Measurements from ENCODE around the gene PAH.
"Not testable (repeated sequence)": the region's sequence is repeated elsewhere in the genome, so short reads cannot be mapped to it uniquely, and the experiment has no call there.

The PAH gene

DNA sequence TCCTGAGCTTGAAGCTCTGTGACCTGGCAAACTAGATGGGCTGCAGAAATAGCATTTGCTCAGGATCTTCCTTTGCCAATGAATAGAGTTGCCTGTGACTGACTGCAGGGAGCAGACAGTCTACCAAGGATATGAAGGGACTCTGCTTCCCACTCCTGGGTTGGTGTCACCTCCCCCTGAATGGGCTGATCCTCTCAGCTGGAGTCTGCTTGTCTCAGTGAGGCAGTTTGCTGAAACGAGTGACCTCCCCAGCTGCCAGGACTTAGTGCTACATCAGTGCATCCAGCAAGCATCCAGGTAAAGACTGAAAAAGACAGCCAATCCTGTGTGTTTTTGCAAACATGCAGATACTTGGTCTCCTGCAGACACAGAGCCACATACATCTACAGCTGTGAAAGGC is 28.5 kb downstream of the PAH start:
- no peak for ATAC-seq

DNA sequence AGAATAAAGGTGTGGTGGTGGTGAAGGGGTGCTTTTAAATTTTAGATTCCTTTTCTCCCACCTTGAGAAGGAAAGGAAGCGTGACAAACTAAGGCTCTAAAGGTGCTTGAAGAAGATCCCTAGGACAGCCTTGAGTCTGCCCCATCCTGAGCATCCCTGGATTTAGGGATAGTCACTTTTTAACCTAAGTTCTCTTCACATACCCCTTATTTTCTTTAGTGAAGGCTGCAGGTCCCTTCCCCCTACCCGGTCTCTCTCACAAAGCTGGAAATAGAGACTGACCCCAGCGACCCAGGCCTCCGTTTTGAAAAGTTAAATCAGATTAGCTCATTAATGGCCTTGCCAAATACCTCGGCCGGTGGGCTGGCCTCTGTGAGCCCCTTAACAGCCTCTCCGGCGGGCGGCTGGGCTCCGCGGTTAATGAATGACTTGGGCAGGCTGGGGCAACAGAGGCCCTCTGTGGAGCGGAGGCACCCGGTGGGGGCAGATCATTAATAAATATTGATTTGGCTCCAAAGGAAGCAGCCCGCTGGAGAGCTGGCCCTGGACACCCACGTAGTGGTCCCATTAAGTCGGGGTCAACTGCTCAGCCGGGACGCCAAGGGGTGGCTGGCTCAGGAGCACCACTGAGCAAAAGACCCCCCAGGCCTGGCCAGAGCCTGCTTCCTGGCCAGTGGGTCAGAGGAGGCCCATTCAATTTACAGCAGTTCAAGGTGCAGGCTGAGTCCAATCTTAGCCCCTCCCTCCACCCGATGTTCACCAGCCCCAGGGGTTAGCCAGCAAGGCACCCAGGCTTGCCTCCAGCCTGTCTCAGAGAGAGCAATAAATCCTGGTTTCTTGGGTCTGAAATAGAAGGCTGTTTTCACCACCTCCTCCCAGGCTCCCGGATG is 31.8 kb downstream of the PAH start:
- ATAC-seq = no peak

GRCh38 chr12:102883204-102883799 is 33.7 kb downstream of the PAH start:
- ATAC-seq = peak in 1 of 2 donors; percentile 42

GRCh38 chr12:102880783-102881182 is 36.3 kb downstream of the PAH start:
- ATAC-seq = no peak

GRCh38 chr12:102879144-102879763 is 37.8 kb downstream of the PAH start:
- peak; percentile 45 to 59 for ATAC-seq

- ATAC-seq = no peak
These were observed 40.2 kb downstream of the PAH start for GRCh38 chr12:102876883-102877282.

GRCh38 chr12:102874819-102875218 is 42.2 kb downstream of the PAH start:
- no peak for ATAC-seq

GRCh38 chr12:102873077-102873476 is 44.0 kb downstream of the PAH start:
- ATAC-seq = no peak

GRCh38 chr12:102871014-102871413 is 46.0 kb downstream of the PAH start:
- no peak for ATAC-seq

- ATAC-seq = no peak
These were observed 47.5 kb downstream of the PAH start for GRCh38 chr12:102869571-102869970.

- no peak for ATAC-seq
These were observed 51.0 kb downstream of the PAH start for GRCh38 chr12:102865821-102866615.

DNA sequence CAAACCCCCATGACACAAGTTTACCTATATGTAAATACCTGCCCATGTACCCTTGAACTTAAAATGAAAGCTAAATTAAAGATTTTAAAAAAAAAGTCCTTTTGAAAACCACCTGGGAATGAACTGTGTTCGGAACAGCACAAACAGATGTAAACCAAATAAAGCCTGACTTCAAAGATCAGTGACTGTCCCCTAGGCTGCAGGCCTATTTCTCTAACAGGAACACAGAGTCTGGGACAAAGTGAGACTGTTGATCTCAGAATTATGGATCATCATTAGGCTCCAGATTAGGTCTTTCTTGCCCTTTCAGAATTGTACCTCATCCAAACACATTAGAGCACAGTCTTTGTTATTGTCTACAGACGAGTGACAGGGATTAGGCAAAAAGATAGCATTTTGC is 54.6 kb downstream of the PAH start:
- no peak for ATAC-seq

DNA sequence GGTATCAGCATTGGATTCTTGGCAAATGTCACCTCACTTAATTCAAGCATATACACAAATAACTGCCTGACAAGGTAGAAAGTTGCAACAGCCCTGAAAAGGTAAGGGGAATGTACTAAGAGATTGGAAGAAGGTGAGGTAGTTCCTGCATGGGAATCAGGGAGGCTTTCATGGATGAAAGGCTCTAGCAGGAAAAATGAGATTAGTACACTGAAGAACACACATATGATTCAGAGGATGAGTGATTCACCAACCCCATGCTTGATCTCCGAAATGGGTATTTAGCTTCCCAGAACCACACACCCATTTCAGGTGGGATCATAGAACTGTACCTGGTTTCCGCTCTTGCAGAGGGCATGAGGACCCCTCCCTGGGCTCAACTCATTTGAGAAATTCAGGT is 65.8 kb downstream of the PAH start:
- no peak for ATAC-seq

- no peak for ATAC-seq
These were observed 67.2 kb downstream of the PAH start for GRCh38 chr12:102849722-102850447.

GRCh38 chr12:102848832-102849231 is 68.2 kb downstream of the PAH start:
- ATAC-seq = no peak

- ATAC-seq = no peak
These were observed 69.9 kb downstream of the PAH start for GRCh38 chr12:102847131-102847530.

- no peak for ATAC-seq
These were observed 83.2 kb downstream of the PAH start for GRCh38 chr12:102833687-102834441.

DNA sequence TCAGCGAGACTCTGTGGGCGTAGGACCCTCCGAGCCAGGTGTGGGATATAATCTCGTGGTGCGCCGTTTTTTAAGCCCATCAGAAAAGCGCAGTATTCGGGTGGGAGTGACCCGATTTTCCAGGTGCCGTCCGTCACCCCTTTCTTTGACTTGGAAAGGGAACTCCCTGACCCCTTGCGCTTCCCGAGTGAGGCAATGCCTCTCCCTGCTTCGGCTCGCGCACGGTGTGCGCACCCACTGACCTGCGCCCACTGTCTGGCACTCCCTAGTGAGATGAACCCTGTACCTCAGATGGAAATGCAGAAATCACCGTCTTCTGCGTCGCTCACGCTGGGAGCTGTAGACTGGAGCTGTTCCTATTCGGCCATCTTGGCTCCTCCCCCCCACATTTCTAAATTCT is 84.2 kb downstream of the PAH start:
- not testable (repeated sequence) for ATAC-seq

- ATAC-seq = no peak
These were observed 92.7 kb downstream of the PAH start for GRCh38 chr12:102824218-102824835.

- no peak for ATAC-seq
These were observed 95.9 kb downstream of the PAH start for GRCh38 chr12:102821149-102821548.

- ATAC-seq = no peak
These were observed 100.1 kb downstream of the PAH start for GRCh38 chr12:102816816-102817434.

Data from activated CD4-positive, CD25-positive, alpha-beta regulatory T cell treated with anti-CD3 and anti-CD28 coated beads, Interleukin-2, amount 50 U/mL, for 24 hours (primary cell).